Heart right ventricle (tissue), 16 donors: ENCODE data around the gene POLR2J. TPM values are rescaled to one million over a fixed set of nuclear protein-coding genes. Genes with fewer than 3 reads are reported as not detected.
"Not testable (repeated sequence)": the region's sequence is repeated elsewhere in the genome, so short reads cannot be mapped to it uniquely, and the experiment has no call there.

Experiments
- ATAC-seq, 8 donors: fragments of 200-7000 bp; cut with Tn5 transposase; one replicate each; pipeline ENCODE4 v1.9.1; 2020; ENCODE audit warnings: mild to moderate bottlenecking in 8 of 8, moderate library complexity in 8 of 8, moderate number of reproducible peaks in 1 of 8
- DNase-seq, 2 donors: peaks; one replicate each; pipeline ENCODE4 v3.0.0-alpha.2; 2020
- H3K27ac ChIP-seq, 10 donors: fragments of 200-600 bp; sonication (generic) in 2 of 10; one replicate each; pipeline versions ENCODE4 v1.5.0 to v1.8.0; 2020 to 2022; ENCODE audit warnings: mild to moderate bottlenecking in 3 of 10
- H3K27me3 ChIP-seq, 7 donors: fragments of 200-600 bp; one replicate each; pipeline ENCODE4 v1.8.0; 2021 to 2022; ENCODE audit warnings: mild to moderate bottlenecking in 2 of 7
- H3K36me3 ChIP-seq, 9 donors: fragments of 200-600 bp; sonication (generic) in 1 of 9; one replicate each; pipeline versions ENCODE4 v1.5.0 to v1.8.0; 2020 to 2022; ENCODE audit warnings: mild to moderate bottlenecking in 2 of 9
- H3K4me1 ChIP-seq, 9 donors: fragments of 200-600 bp; sonication (generic) in 1 of 9; one replicate each; pipeline versions ENCODE4 v1.5.0 to v1.8.0; 2020 to 2022; ENCODE audit warnings: mild to moderate bottlenecking in 4 of 9
- H3K4me3 ChIP-seq, 10 donors: fragments of 200-600 bp; sonication (generic) in 2 of 10; one replicate each; pipeline versions ENCODE4 v1.5.0 to v1.8.0; 2020 to 2022; ENCODE audit warnings: mild to moderate bottlenecking in 7 of 10, moderate library complexity in 2 of 10
- H3K9me3 ChIP-seq, 11 donors: fragments of 200-600 bp in 10 of 11; sonication (generic) in 2 of 11; one replicate each; pipeline versions ENCODE4 v1.5.0 to v1.8.0; 2013 to 2022; ENCODE audit warnings: mild to moderate bottlenecking in 2 of 11, control low read depth in 1 of 11, moderate library complexity in 1 of 11
- WGBS, 2 donors: extraction: QIAGEN DNeasy Blood & Tissue Kit; methylation state at CpG; one replicate each; pipeline ENCODE4 v1.1.7; 2013; ENCODE audit warnings: inconsistent platforms in 1 of 2; 5-methylcytosine and 5-hydroxymethylcytosine counted together
- intact Hi-C, 10 donors: fragments of 100-400 bp; cut with DNase I; formaldehyde crosslinking; loops; one replicate each; pipeline versions ENCODE4 v1.11.1 to v1.14.2; 2022
- polyA plus RNA-seq, 2 donors: library from polyadenylated mRNA; stranded (reverse); fragments of 200-250 nt; gene quantifications; one replicate each; pipeline ENCODE4 v1.2.3, GENCODE V29; 2013
- total RNA-seq, 10 donors: library from RNA; stranded (reverse); fragmentation: NEBNext Ultra II Directional in 3 of 10; extraction: Animal tissue kit (Norgen Biotek cat#: 25700) in 3 of 10; gene quantifications; one replicate each; pipeline versions ENCODE4 v1.2.1 to v1.2.4, GENCODE V29; 2021 to 2023
- donor health status: Arrhythmogenic right ventricular cardiomyopathy.
- donor health status: ischemic (EF 13 %, LVEDD 7.1; RV severe dilation, severe dysfunction).
- donor health status: healthy with polysubstance abuse.
- donor health status: DM: no; HTN: yes; CAD: no.
- donor health status: DM: no; HTN: no; CAD: no.
- donor health status: ischemic (EF 25% LVEDD 6.9; RV normal size, moderate dysfunction).
- donor health status: ischemic (EF 25% LVEDD 5.7; RV mildly dilated, moderate dysfunction).
- donor health status: healthy.
- donor health status: DM: yes; HTN: yes; CAD: no.
- donor health status: Ischemic cardiomyopathy.
- donor health status: ischemic (EF 35%, LVEDD 5.7; RV mildly dilated, moderate dysfunction).
- donor health status: nonischemic (EF 11% LVEDD 7.7; RV severe dilation, severe dysfunction).
- donor health status: DM: yes; HTN: yes; CAD: no.
- donor health status: PGD.
- donor health status: ischemic (EF 29% LVEDD 5.4; RV normal size, mild dysfunction).
- donor health status: nonischemic (EF 23%, LVEDD 6.1; RV moderate dilation, normal function).

Gene POLR2J
- total and polyA plus RNA-seq, 12 donors = 40.1 to 228 (median 55.6) TPM

GRCh38 chr7:102514881-102515721 lies 36.4 kb upstream of the POLR2J start:
- H3K4me1 ChIP-seq, DNase-seq, H3K9me3 ChIP-seq, H3K27me3 ChIP-seq, H3K4me3 ChIP-seq, intact Hi-C loops, H3K36me3 ChIP-seq: not testable (repeated sequence)
- 17 to 67% methylated on average over 2 of the region's 15 CpGs for WGBS, 2 donors
- ATAC-seq = peak in 2 of 8 donors; percentile 20 to 34
- H3K27ac ChIP-seq = peak overlapping the region in 1 of 10 donors; percentile 66

- H3K36me3 ChIP-seq, intact Hi-C loops, H3K4me1 ChIP-seq, H3K27me3 ChIP-seq, H3K9me3 ChIP-seq: not testable (repeated sequence)
- Histone ChIP-seq H3K27ac (peak overlapping the region in 8 of 10 donors; percentile 57 to 81 (median 75)), H3K4me3 (peak overlapping the region in 6 of 10 donors; percentile 14 to 37 (median 27))
- WGBS, 2 donors = 5 to 15% methylated on average over 4 to 5 of the region's 5 CpGs
- DNase-seq (peak; percentile 32 to 54), ATAC-seq (peak in 6 of 8 donors; percentile 5 to 20 (median 10))
Observed at GRCh38 chr7:102512642-102513221, 34.0 kb upstream of the POLR2J start.

GRCh38 chr7:102511860-102512522 lies 33.3 kb upstream of the POLR2J start:
- H3K27ac ChIP-seq, H3K4me1 ChIP-seq, intact Hi-C loops, H3K9me3 ChIP-seq, H3K4me3 ChIP-seq, DNase-seq, H3K36me3 ChIP-seq, H3K27me3 ChIP-seq: not testable (repeated sequence)
- WGBS, 2 donors = no CpG with 5 or more reads among the region's 30 CpGs
- ATAC-seq = peak; percentile 66 to 82 (median 78)

- WGBS, 2 donors = 74 to 75% methylated on average over 4 of the region's 8 CpGs
- intact Hi-C loops, H3K27ac ChIP-seq, H3K27me3 ChIP-seq, ATAC-seq, H3K9me3 ChIP-seq, H3K36me3 ChIP-seq, H3K4me3 ChIP-seq, H3K4me1 ChIP-seq: not testable (repeated sequence)
- peak; percentile 2 to 6 for DNase-seq
Observed at GRCh38 chr7:102510575-102510974, 31.9 kb upstream of the POLR2J start.

DNA sequence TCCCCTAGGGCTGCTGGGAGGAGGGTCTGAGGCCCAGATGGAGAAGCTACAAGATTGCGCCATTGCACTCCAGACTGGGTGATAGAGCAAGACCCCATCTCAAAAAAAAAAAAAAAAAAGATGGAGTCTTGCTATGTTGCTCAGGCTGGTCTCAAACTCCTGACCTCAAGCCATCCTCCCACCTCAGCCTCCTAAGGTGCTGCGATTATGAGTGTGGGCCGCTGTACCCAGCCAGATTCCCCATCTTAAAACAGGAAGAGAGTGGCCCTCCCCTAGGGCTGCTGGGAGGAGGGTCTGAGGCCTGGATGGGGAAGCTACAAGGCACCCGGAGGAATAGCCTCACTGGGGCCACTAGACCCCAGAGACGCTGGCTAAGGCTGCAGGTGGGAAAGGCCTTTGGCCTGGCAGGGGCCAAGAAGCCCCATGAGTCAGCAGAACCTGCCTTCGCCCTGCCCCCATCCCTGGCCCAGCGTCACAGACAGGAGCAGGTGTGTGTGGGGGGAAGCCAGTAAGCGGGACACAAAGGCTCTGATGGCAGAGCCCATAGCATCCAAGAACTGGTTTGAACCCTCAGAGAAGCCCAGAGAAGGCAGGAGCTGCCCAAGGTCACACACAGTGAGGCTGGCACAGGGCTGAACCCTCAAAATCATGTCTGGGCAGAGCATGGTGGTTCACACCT lies 28.8 kb upstream of the POLR2J start:
- ATAC-seq, H3K4me3 ChIP-seq, H3K9me3 ChIP-seq, H3K27ac ChIP-seq, H3K4me1 ChIP-seq, intact Hi-C loops, H3K36me3 ChIP-seq, H3K27me3 ChIP-seq: not testable (repeated sequence)
- WGBS, 2 donors = 89% methylated on average over 2 of the region's 8 CpGs
- peak in 1 of 2 donors; percentile 2 for DNase-seq

- WGBS, 2 donors = 79 to 82% methylated on average over 5 of the region's 24 CpGs
- intact Hi-C loops, H3K4me1 ChIP-seq, H3K4me3 ChIP-seq, H3K36me3 ChIP-seq, H3K27ac ChIP-seq, H3K9me3 ChIP-seq, H3K27me3 ChIP-seq, DNase-seq: not testable (repeated sequence)
- peak in 7 of 8 donors; percentile 7 to 70 (median 38) for ATAC-seq
Observed at GRCh38 chr7:102505298-102506185, 26.8 kb upstream of the POLR2J start.

- ATAC-seq = peak in 2 of 8 donors; percentile 2 to 32
- H3K27me3 ChIP-seq, H3K36me3 ChIP-seq, H3K27ac ChIP-seq, H3K4me3 ChIP-seq, H3K9me3 ChIP-seq, H3K4me1 ChIP-seq, intact Hi-C loops, DNase-seq: not testable (repeated sequence)
- no CpG with 5 or more reads among the region's 12 CpGs for WGBS, 2 donors
Observed at GRCh38 chr7:102503141-102503540, 24.4 kb upstream of the POLR2J start.

GRCh38 chr7:102498321-102498720 lies 19.6 kb upstream of the POLR2J start:
- H3K27me3 ChIP-seq, H3K9me3 ChIP-seq, H3K36me3 ChIP-seq, DNase-seq, H3K4me3 ChIP-seq, H3K27ac ChIP-seq, intact Hi-C loops, ATAC-seq, H3K4me1 ChIP-seq: not testable (repeated sequence)
- WGBS, 2 donors = 93 to 95% methylated on average over 11 of the region's 16 CpGs

- ATAC-seq, H3K27ac ChIP-seq, H3K4me1 ChIP-seq, H3K9me3 ChIP-seq, H3K4me3 ChIP-seq, H3K36me3 ChIP-seq, H3K27me3 ChIP-seq, intact Hi-C loops: not testable (repeated sequence)
- DNase-seq = peak; percentile 3 to 20
- 71 to 95% methylated on average over 1 of the region's 5 CpGs for WGBS, 2 donors
Observed at GRCh38 chr7:102497308-102497707, 18.6 kb upstream of the POLR2J start.

DNA sequence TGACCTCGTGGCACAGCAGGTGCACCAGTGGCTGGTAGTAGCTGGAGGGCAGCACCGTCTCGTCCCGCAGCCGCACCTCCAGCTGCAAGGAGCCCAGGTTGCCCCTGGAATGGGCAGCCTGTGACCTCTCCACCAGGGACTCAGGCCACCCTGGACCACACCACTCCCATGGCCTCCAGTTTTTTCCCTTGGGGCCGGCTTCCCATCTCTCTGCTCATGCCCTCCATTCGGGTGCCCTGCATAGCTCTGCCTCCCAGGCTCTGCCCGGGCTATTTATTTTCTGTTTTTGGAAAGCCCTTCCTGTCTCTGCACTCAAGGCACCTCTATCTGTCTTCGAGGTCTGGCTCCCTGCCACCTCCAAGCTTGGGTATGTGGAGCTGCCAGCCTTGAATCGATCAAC lies 18.1 kb upstream of the POLR2J start:
- H3K4me1 ChIP-seq, H3K9me3 ChIP-seq, H3K27me3 ChIP-seq, H3K36me3 ChIP-seq, H3K4me3 ChIP-seq, ATAC-seq, H3K27ac ChIP-seq, intact Hi-C loops: not testable (repeated sequence)
- peak in 1 of 2 donors; percentile 2 for DNase-seq
- 73 to 76% methylated on average over 3 of the region's 10 CpGs for WGBS, 2 donors
